GM18951 (cell line): ENCODE results near the gene NUP188.
"Not testable (repeated sequence)": the region's sequence is repeated elsewhere in the genome, so short reads cannot be mapped to it uniquely, and the experiment has no call there.

Source experiments
- POLR2A ChIP-seq: IDR thresholded peaks from 4 replicates; pipeline ENCODE4 v1.6.1; 2011; ENCODE audit warnings: mild to moderate bottlenecking; ENCODE audit not compliant: insufficient read length, insufficient read depth; ENCODE audit errors: extremely low read depth
- in situ Hi-C: fragments of 300-500 bp; cut with MboI; formaldehyde crosslinking; loops from one replicate; pipeline ENCODE4 v1.12.0; 2022; ENCODE audit warnings: low sequenced_read_pairs, mixed read lengths, inconsistent platforms; ENCODE audit not compliant: unreplicated experiment

NUP188 gene

GRCh38 chr9:128943832-128944620, 3.5 kb upstream of the NUP188 start:
- in situ Hi-C loops: no loop called here
- TF ChIP-seq POLR2A: no peak

- in situ Hi-C loops: not testable (repeated sequence)
Observed at GRCh38 chr9:128944966-128945365, 2.5 kb upstream of the NUP188 start.

GRCh38 chr9:128945798-128946501, 1.5 kb upstream of the NUP188 start:
- TF ChIP-seq POLR2A: no peak
- in situ Hi-C loops: no loop called here

- TF ChIP-seq POLR2A: no peak
- in situ Hi-C loops: no loop called here
Observed at GRCh38 chr9:128946571-128947276, 775 bp upstream of the NUP188 start.

- in situ Hi-C loops: no loop called here
Observed at GRCh38 chr9:128947277-128947526, 297 bp upstream of the NUP188 start.

GRCh38 chr9:128961403-128961802, 13.9 kb downstream of the NUP188 start:
- in situ Hi-C loops: not testable (repeated sequence)

More at GRCh38 chr9:128947277-128947526, 297 bp upstream of the NUP188 start:
- no peak for TF ChIP-seq POLR2A

GRCh38 chr9:128969491-128969890, 22.0 kb downstream of the NUP188 start:
- TF ChIP-seq POLR2A: no peak
- in situ Hi-C loops: no loop called here

GRCh38 chr9:128972956-128973355, 25.5 kb downstream of the NUP188 start:
- no peak for TF ChIP-seq POLR2A
- in situ Hi-C loops: no loop called here

GRCh38 chr9:128979111-128979510, 31.6 kb downstream of the NUP188 start:
- in situ Hi-C loops: no loop called here

GRCh38 chr9:128983536-128983935, 36.0 kb downstream of the NUP188 start:
- no peak for TF ChIP-seq POLR2A
- in situ Hi-C loops: no loop called here

More at GRCh38 chr9:128979111-128979510, 31.6 kb downstream of the NUP188 start:
- no peak for TF ChIP-seq POLR2A

- in situ Hi-C loops: no loop called here
- no peak for TF ChIP-seq POLR2A
Observed at GRCh38 chr9:128986671-128987070, 39.2 kb downstream of the NUP188 start.

- in situ Hi-C loops: no loop called here
- no peak for TF ChIP-seq POLR2A
Observed at GRCh38 chr9:128987805-128988204, 40.3 kb downstream of the NUP188 start.

GRCh38 chr9:128992995-128993394, 45.5 kb downstream of the NUP188 start:
- no peak for TF ChIP-seq POLR2A
- in situ Hi-C loops: no loop called here

GRCh38 chr9:128995791-128996190, 48.3 kb downstream of the NUP188 start:
- TF ChIP-seq POLR2A: no peak
- in situ Hi-C loops: no loop called here
